ENCODE results near the gene RANBP9. TPM values are rescaled to one million over a fixed set of nuclear protein-coding genes. Genes with fewer than 3 reads are reported as not detected.

The RANBP9 gene
- total RNA-seq, 1 experiment from 2014 or later: 27.6 TPM

DNA sequence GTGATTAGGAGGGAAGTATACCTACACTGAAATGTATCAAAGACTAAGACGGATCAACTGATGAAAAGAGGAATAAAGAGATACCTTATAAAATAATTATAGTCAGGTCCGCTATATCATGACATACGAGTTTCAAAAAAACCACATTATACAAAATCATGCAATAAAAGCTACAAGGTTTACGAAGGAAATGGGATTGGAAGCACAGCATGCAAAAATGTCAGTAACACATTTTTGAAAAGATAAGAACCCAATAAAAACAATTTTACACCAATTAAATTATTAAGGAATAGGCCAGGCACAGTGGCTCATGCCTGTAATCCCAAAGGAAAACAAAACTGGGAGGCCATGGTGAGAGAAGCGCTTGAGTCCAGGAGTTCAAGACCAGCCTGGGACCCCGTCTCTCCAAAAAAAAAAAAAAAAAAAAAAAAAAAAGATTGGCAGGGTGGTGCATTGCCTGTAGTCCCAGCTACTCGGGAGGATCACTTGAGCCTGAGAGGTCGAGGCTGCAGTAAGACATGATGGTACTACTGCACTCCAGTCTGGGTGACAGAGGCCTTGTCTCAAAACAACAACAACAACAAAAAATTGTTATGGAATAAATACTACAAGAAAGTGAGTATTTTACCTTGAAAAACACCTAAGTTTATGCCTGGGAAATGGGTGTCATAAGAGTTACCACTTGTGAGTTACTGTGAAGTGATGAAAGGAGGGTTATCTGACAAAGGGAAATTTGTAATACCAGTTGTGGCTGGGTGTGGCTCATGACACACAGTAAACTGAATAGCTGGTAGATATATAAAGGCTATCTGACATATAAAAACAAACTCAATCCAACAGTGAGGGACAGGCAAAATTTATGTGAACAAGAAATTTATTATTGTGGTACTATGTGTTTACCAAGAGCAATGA, 45.2 kb downstream of the RANBP9 start:
- in situ Hi-C loops (cut with HindIII; ENCODE audit: low pct_unique_long_range_greater_than_20kb, low sequenced_read_pairs): no loop called here
- no peak for DNase-seq (ENCODE audit: low read depth)

DNA sequence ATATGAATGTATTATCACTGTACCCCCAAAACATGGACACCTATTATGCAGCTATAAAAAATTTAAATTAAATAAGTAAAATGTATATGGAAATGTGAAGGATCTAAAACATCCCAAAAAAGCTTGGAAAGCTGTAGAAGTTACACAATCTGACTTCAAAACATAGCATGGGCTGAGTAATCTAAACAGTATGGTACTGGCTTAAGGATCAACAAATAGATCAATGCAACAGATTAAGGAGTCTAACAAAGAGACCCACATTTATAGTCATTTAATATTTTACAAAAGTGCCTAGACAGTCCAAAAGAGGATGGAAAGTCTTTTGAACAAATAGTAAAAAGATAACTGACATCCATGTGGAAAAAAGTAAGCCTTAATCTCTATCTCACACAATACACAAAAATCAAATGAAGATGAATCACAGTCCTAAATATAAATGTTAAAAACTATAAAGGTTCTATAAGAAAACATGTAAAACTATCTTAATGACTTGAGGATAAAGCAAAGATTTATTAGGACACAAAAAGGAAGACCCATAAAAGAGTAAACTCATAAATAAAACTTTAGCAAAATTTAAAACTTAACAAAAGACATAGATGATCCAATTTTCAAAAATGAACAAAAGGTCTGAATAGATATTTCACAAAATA, 46.8 kb downstream of the RANBP9 start:
- DNase-seq (ENCODE audit: low read depth): no peak
- in situ Hi-C loops (cut with HindIII; ENCODE audit: low pct_unique_long_range_greater_than_20kb, low sequenced_read_pairs): no loop called here

DNA sequence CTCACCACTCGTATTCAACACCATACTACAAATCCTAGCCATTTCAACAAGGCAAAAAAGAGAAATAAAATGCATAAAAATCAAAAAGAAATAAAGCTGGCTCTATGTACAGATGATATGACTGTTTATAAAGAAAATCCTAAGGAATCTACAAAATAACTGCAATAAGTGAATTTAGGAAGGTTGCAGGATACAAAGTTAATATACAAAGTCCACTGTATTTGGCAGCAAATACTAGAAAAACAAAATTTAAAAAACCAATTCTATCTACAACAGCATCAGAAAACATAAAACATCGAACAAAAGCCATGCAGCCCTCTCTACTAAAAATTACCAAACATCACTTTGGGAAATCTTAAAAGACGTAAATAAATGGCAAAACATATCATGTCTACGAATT, 47.6 kb downstream of the RANBP9 start:
- no peak for DNase-seq (ENCODE audit: low read depth)
- in situ Hi-C loops (cut with HindIII; ENCODE audit: low pct_unique_long_range_greater_than_20kb, low sequenced_read_pairs): no loop called here

DNA sequence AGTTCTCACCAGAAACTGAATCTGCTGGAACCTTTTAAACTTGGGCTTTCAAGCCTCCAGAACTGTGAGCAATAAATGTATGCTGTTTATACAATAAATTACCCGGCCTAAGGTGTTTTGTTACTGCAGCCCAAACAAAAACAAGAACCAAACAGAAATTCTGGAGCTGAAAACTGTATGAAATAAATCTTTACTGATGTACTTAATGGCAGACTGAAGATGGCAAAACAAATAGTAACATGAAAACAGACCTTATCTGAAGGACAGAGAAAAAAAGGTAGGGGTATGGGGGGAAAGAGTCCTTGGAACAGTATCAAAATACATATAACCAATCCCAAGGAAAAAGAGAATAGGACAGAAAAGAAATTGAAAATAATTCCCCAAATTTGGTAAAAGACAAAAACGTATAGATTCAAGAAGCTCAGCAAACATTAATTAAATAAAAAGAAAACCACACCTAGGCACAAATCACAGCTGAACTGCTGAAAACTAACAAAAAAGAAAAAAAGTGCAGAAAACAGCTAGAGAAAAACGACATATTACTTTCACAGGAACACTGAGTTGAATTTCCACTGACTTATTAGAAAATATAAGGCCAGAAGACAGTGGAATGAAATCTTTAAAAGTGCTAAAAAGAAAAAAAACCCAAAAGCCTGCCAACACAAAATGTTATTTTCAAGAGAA, 48.8 kb downstream of the RANBP9 start:
- no peak for DNase-seq (ENCODE audit: low read depth)
- in situ Hi-C loops (cut with HindIII; ENCODE audit: low pct_unique_long_range_greater_than_20kb, low sequenced_read_pairs): no loop called here

DNA sequence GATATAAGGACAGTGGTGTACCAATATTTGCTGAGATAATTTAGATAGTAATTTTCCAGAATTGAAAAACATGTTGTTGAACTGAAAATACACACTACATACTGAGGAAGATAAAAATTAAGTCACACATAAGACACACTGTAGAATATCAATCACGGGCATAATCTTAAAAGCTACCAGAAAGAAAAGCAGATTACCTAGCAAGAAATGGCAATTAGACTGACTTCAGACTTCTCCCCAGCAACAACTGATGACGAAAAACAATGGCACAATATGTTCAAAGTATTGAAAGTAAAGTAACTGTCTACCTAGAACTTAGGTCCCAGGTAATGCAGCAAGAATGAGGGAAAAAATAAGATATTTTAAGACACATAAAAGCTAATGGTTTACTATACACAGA, 50.0 kb downstream of the RANBP9 start:
- no peak for DNase-seq (ENCODE audit: low read depth)
- in situ Hi-C loops (cut with HindIII; ENCODE audit: low pct_unique_long_range_greater_than_20kb, low sequenced_read_pairs): no loop called here

DNA sequence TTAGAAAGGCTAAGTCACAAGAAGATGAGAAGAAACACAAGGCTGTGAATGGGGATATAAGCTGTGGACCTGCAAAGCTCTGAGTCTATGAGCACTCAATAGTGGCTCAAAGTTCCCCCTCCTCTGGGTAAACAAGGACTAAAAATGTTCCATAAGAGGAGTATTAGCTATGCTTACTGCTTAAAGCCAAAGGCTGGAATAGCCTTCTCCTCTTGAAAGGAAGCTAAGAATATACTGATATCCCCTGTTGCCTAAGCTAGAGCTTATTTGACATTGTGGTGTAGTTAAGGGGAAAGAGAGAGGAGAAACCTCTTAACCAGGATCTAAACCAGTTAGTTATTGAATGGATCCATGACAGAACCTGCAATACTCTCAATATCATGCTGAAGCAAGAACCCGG, 50.7 kb downstream of the RANBP9 start:
- in situ Hi-C loops (cut with HindIII; ENCODE audit: low pct_unique_long_range_greater_than_20kb, low sequenced_read_pairs): no loop called here
- no peak for DNase-seq (ENCODE audit: low read depth)

DNA sequence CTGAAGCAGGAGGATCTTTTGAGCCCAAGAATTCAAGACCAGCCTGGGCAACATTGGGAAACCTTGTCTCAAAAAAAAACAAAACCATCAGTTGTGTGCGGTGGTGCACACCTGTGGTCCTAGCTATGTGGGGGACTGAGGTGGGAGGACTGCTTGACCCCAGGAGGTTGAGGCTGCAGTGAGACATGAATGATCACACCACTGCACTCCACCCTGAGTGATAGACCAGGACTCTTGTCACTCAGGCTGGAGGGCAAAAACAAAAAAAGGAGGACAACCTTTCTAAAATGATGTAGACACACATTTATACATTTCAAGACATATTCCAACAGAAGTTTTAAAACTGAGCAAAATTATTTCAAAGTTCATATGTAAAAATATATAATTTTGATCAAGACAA, 51.4 kb downstream of the RANBP9 start:
- in situ Hi-C loops (cut with HindIII; ENCODE audit: low pct_unique_long_range_greater_than_20kb, low sequenced_read_pairs): no loop called here
- no peak for DNase-seq (ENCODE audit: low read depth)

DNA sequence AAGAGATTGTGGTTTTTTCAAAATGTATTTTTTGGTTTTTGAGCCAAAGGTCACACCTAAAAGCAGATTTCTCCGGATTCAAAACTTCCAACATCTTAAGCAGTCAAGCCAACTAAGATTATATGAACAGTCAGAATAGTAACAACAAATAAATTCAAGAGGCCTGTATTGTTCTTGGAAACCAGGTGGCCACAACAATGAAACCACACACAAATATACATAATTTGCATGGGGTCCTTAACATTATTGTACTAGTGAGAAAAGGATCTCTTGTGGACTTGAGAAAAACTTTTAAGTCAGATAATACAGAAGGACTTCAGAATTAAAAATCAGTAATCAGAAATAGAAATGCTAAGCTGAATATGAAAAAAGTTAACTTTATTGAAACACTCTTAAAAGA, 55.9 kb downstream of the RANBP9 start:
- in situ Hi-C loops (cut with HindIII; ENCODE audit: low pct_unique_long_range_greater_than_20kb, low sequenced_read_pairs): no loop called here
- DNase-seq (ENCODE audit: low read depth): no peak

DNA sequence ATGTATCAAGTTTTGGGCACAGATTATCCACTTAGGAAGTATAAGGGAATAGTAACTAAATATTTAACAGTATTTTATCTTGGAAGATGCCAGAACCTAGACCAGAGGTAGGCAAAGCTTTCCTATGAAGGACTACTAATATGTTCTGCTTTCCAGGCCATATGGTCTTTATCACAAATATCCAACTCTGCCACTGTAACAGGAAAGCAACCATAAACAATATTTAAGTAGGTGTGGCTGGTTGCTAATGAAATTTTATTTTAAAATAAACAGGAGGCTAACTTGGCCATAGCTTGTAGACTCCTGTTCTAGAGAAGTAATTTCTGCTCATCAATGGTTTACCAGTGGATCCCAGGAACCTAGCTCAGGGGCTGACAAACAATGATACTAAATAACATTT, 57.1 kb downstream of the RANBP9 start:
- DNase-seq (ENCODE audit: low read depth): no peak
- in situ Hi-C loops (cut with HindIII; ENCODE audit: low pct_unique_long_range_greater_than_20kb, low sequenced_read_pairs): no loop called here

DNA sequence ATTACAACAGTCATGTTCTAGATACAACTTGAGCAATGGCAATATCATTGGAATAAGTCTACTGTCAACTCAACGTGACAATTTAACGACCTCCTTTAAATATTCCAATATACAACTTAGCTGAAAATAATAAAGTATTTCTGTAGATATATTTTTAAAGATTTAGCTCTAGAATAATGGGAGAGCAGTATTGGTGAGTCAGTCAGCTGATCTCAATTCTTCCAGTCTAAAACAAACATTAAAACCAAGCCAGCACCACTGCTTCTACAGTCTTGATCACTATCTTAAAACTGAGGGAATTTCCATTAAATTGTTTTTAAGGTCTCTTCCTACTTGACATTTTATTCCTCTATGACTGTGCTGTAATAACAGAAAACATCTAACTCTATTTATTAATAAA, 58.3 kb downstream of the RANBP9 start:
- DNase-seq (ENCODE audit: low read depth): no peak
- in situ Hi-C loops (cut with HindIII; ENCODE audit: low pct_unique_long_range_greater_than_20kb, low sequenced_read_pairs): no loop called here

DNA sequence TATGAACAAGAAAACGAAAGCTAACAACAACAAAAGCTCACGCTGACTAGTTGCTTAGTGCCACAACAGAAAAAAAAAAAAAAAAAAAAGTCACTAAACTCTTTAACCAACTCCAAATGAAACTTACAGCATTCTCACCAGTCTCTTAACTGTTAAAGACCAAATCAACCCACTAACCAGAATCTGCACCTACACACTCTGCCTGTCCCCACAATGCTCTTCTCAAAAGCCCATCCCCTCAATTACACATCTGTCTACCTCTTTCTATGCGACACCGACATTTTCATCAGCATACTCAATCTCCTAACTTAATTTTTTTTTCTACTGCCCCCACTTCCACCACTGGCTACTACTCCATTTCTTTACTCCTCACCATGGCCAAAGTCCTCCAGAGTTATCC, 62.2 kb downstream of the RANBP9 start:
- in situ Hi-C loops (cut with HindIII; ENCODE audit: low pct_unique_long_range_greater_than_20kb, low sequenced_read_pairs): no loop called here

DNA sequence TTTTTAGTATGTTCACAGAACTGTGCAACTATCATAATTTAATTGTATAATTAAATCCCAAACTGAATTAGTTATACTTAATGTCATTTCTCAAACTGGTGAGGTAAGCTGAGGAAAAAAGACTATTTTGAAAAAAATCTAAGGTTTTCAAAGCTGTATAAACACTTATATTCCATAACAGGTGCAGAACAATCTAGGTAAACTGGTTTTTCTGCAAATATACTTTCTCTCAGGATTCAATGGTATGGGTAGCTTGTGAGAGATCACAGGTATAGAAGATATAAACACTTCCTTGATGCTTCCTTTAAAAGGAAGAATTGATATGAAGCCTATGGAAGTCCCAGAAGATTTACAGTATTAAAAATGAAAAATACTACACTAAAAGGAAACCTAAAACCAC, 62.8 kb downstream of the RANBP9 start:
- no peak for DNase-seq (ENCODE audit: low read depth)
- in situ Hi-C loops (cut with HindIII; ENCODE audit: low pct_unique_long_range_greater_than_20kb, low sequenced_read_pairs): no loop called here

More for the DNA sequence above, 62.2 kb downstream of the RANBP9 start:
- no peak for DNase-seq (ENCODE audit: low read depth)

DNA sequence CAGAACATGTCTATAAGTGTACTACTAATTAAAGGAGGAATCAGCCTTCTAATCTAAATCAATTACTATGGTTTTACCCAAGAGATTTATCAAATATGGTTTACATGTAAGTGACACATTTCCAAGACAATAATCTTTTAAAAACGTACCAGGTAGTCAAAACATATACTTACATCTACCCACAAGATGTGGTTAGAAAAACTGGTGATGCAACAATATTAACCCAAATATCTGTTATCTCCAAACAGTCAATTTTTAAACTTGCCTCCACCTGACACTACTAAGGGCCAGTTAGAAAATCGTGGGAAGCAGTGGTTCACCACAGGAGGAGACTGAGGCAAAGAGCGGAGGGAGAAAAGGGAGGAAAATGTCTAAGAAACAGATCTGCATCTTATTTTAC, 68.5 kb downstream of the RANBP9 start:
- DNase-seq (ENCODE audit: low read depth): no peak
- in situ Hi-C loops (cut with HindIII; ENCODE audit: low pct_unique_long_range_greater_than_20kb, low sequenced_read_pairs): no loop called here

DNA sequence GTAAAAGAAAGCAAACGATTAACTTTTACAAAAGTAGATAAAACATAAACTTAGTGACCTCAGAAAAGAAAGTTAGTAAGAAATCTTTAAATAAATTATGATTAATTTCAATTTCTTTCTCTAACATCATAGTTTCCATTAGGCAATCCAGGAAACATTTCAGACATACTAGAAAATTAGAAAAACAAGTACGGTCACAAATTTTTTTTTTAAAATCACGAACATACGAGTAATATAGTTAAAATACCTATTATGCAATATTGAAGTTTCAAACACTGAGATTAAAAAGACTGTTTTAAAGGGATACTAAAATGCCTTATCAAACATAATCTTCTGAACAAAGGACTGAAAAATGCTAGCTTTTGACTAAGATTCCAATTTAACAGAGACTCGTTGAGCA, 70.3 kb downstream of the RANBP9 start:
- DNase-seq (ENCODE audit: low read depth): no peak
- in situ Hi-C loops (cut with HindIII; ENCODE audit: low pct_unique_long_range_greater_than_20kb, low sequenced_read_pairs): no loop called here

DNA sequence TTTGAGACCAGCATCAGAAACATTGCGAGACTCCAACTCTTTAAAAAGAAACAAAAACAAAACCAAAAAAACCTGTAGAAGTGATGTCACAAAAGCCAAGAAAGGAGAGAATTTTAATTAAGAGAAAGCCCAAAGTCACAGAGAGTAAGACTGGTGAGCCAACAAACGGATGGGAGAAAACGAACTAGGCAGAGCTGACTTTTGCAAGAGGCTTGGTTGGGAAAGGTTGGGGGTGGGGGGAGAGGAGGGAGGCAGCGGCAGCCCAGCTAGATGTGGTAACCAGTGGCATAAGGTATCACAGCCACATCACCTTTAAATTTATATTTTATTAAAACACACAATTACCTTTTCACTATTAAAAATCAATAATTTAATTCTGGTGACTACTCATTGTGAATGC, 73.0 kb downstream of the RANBP9 start:
- in situ Hi-C loops (cut with HindIII; ENCODE audit: low pct_unique_long_range_greater_than_20kb, low sequenced_read_pairs): no loop called here
- DNase-seq (ENCODE audit: low read depth): no peak

DNA sequence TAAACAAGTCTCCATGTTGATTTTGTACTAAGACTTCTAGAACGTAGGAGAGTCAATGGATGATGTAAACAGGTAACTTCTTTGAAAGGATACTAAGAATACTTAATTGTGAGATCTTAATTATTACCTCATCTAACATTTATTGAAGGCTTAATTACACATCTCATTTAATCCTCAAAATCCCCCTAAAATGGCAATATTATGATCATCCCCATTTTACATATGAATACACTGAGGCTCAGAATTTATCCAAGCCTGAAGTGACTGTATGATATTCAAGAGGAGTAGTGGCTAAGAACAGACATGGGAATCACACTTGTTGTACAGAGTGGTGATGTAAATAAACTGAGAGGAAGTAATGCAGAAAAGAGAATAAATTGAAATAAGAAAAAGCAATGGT, 73.6 kb downstream of the RANBP9 start:
- in situ Hi-C loops (cut with HindIII; ENCODE audit: low pct_unique_long_range_greater_than_20kb, low sequenced_read_pairs): no loop called here
- no peak for DNase-seq (ENCODE audit: low read depth)

DNA sequence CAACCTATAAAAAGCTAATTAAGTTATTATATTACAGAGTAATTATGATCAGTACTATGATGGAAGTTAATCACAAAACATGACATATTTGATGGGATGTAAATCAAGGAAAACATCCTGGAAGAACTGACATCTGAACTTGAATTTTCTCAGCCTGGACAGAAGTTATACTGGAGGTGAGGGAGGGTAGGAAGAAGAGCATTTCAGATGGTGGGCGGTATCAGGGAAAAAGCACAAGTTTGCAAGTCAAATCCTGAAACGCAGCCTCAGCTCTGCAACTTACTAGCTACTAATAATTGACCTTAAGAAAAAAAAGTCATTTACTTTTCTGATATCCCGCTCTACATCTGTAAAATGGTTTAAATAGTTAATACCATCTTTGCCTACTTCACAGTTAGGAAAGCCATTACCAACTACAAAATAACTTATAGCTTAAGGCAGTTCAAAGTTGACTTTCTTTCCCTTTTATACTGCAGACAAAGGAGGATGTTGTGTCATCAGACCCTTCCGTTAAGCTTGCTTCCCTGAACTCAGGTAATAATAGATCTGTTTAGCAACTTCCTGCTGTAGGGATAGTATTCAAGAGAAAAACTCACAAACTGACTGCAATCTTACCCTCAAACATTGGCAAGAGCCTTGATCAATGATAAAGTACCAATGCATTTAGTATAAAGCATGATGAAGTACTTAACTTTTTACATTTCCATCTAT, 75.5 kb downstream of the RANBP9 start:
- no peak for DNase-seq (ENCODE audit: low read depth)
- in situ Hi-C loops (cut with HindIII; ENCODE audit: low pct_unique_long_range_greater_than_20kb, low sequenced_read_pairs): no loop called here

DNA sequence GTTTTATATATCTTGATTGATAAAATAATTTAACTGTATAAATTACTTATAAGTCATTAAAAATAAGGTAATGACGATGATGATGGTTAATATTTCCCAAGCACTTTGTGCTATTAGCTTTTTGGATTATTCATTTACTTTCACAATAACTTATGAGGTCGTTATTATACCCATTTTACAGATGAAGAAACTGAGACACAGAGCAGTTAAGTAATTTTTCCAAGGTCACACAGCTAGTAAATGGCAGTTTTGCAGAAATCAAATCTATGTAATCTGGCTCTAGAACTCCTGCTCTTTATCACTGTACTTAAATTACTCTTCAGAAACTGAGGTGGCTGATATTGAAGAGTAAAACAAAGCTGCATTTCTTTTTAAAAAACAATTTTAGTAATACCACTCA, 78.3 kb downstream of the RANBP9 start:
- no peak for DNase-seq (ENCODE audit: low read depth)
- in situ Hi-C loops (cut with HindIII; ENCODE audit: low pct_unique_long_range_greater_than_20kb, low sequenced_read_pairs): no loop called here

DNA sequence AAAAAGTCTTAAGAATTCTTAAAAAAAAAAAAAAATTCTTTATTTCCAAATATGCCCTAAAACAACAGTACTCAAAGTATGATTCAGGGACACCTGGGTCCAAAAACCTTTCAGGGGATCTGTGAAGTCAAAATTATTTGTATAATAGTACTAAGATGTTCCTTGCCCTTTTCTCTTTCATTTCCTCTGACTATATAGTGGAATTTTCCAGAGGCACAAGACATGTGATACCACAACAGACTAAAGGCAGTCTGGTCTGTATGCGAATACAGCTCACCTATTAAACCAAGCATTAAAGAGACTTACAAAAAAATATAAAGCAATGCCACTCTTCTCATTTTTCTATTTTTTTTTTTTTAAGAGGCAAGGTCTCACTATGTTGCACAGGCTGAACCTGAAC, 81.1 kb downstream of the RANBP9 start:
- in situ Hi-C loops (cut with HindIII; ENCODE audit: low pct_unique_long_range_greater_than_20kb, low sequenced_read_pairs): no loop called here
- no peak for DNase-seq (ENCODE audit: low read depth)
